Cardiac septum (tissue), 1 donor: ENCODE results near the gene FBXO38. TPM values are rescaled to one million over a fixed set of nuclear protein-coding genes. Genes with fewer than 3 reads are reported as not detected.

Source experiments
- DNase-seq: peaks from one replicate; pipeline ENCODE4 v3.0.0-alpha.2; 2020; ENCODE audit warnings: low spot score
- intact Hi-C: fragments of 100-400 bp; cut with DNase I; formaldehyde crosslinking; loops from one replicate; pipeline ENCODE4 v1.14.0; 2022
- total RNA-seq: library from RNA; stranded (reverse); fragmentation: NEBNext Ultra II Directional; extraction: Animal tissue kit (Norgen Biotek cat#: 25700); gene quantifications from one replicate; pipeline ENCODE4 v1.2.1, GENCODE V29; 2021
- donor health status: DM: no; HTN: no; CAD: no.

FBXO38 gene
- total RNA-seq, 1 donor from 2014 or later: 61.3 TPM

GRCh38 chr5:148418511-148418910 is 34.8 kb downstream of the FBXO38 start:
- intact Hi-C loops: loop anchor here (5.0 kb wide), 1 partner anchor 41 kb away; no protein-coding TSS in a partner anchor

GRCh38 chr5:148421661-148422060 is 37.9 kb downstream of the FBXO38 start:
- intact Hi-C loops: no loop called here
- no peak for DNase-seq

More at GRCh38 chr5:148418511-148418910, 34.8 kb downstream of the FBXO38 start:
- DNase-seq: no peak

GRCh38 chr5:148425808-148426207 is 42.0 kb downstream of the FBXO38 start:
- no peak for DNase-seq
- intact Hi-C loops: no loop called here

- intact Hi-C loops: no loop called here
- DNase-seq: no peak
Measured at GRCh38 chr5:148426514-148426913, 42.8 kb downstream of the FBXO38 start.

GRCh38 chr5:148427370-148428042 is 43.7 kb downstream of the FBXO38 start:
- DNase-seq: no peak
- intact Hi-C loops: no loop called here

GRCh38 chr5:148428848-148429247 is 45.1 kb downstream of the FBXO38 start:
- no peak for DNase-seq
- intact Hi-C loops: no loop called here

- DNase-seq: no peak
- intact Hi-C loops: no loop called here
Measured at GRCh38 chr5:148433826-148434225, 50.1 kb downstream of the FBXO38 start.

- intact Hi-C loops: no loop called here
- no peak for DNase-seq
Measured at GRCh38 chr5:148436029-148436428, 52.3 kb downstream of the FBXO38 start.

- intact Hi-C loops: no loop called here
- no peak for DNase-seq
Measured at GRCh38 chr5:148437249-148437648, 53.5 kb downstream of the FBXO38 start.

- no peak for DNase-seq
- intact Hi-C loops: no loop called here
Measured at GRCh38 chr5:148438933-148439332, 55.2 kb downstream of the FBXO38 start.

GRCh38 chr5:148443241-148443640 is 59.5 kb downstream of the FBXO38 start:
- no peak for DNase-seq
- intact Hi-C loops: loop anchor here (10.0 kb wide), 1 partner anchor 148 kb away; no protein-coding TSS in a partner anchor

GRCh38 chr5:148443998-148444397 is 60.2 kb downstream of the FBXO38 start:
- no peak for DNase-seq
- intact Hi-C loops: loop anchor here (2.0 to 10.0 kb wide), 2 partner anchors 149 to 287 kb away; no protein-coding TSS in a partner anchor

GRCh38 chr5:148445578-148445977 is 61.8 kb downstream of the FBXO38 start:
- intact Hi-C loops: loop anchor here (2.0 to 10.0 kb wide), 2 partner anchors 151 to 285 kb away; no protein-coding TSS in a partner anchor
- DNase-seq: no peak

GRCh38 chr5:148446611-148447010 is 62.9 kb downstream of the FBXO38 start:
- intact Hi-C loops: loop anchor here (10.0 kb wide), 1 partner anchor 152 kb away; no protein-coding TSS in a partner anchor
- DNase-seq: no peak

- DNase-seq: no peak
- intact Hi-C loops: loop anchor here (5.0 kb wide), 1 partner anchor 70 kb away; the partner anchor contains the start of gene FBXO38
Measured at GRCh38 chr5:148452499-148453193, 68.9 kb downstream of the FBXO38 start.

- no peak for DNase-seq
- intact Hi-C loops: loop anchor here (5.0 kb wide), 1 partner anchor 72 kb away; the partner anchor contains the start of gene FBXO38
Measured at GRCh38 chr5:148454576-148454975, 70.8 kb downstream of the FBXO38 start.

GRCh38 chr5:148455185-148455584 is 71.4 kb downstream of the FBXO38 start:
- no peak for DNase-seq
- intact Hi-C loops: no loop called here

GRCh38 chr5:148457183-148457620 is 73.4 kb downstream of the FBXO38 start:
- intact Hi-C loops: no loop called here

GRCh38 chr5:148458036-148458888 is 74.5 kb downstream of the FBXO38 start:
- intact Hi-C loops: no loop called here
- no peak for DNase-seq

More at GRCh38 chr5:148457183-148457620, 73.4 kb downstream of the FBXO38 start:
- no peak for DNase-seq

- intact Hi-C loops: no loop called here
Measured at GRCh38 chr5:148459669-148460068, 75.9 kb downstream of the FBXO38 start.

More at GRCh38 chr5:148459669-148460068, 75.9 kb downstream of the FBXO38 start:
- no peak for DNase-seq
